ENCODE results near the gene TMEM240. TPM values are rescaled to one million over a fixed set of nuclear protein-coding genes. Genes with fewer than 3 reads are reported as not detected.

Gene TMEM240
- total and polyA plus RNA-seq, 9 of the 15 experiments (the other 6 are each of a cell fraction or from before 2014, with no cell fraction given) = 0.24 to 2.0 (median 0.69) TPM; not detected in 5

DNA sequence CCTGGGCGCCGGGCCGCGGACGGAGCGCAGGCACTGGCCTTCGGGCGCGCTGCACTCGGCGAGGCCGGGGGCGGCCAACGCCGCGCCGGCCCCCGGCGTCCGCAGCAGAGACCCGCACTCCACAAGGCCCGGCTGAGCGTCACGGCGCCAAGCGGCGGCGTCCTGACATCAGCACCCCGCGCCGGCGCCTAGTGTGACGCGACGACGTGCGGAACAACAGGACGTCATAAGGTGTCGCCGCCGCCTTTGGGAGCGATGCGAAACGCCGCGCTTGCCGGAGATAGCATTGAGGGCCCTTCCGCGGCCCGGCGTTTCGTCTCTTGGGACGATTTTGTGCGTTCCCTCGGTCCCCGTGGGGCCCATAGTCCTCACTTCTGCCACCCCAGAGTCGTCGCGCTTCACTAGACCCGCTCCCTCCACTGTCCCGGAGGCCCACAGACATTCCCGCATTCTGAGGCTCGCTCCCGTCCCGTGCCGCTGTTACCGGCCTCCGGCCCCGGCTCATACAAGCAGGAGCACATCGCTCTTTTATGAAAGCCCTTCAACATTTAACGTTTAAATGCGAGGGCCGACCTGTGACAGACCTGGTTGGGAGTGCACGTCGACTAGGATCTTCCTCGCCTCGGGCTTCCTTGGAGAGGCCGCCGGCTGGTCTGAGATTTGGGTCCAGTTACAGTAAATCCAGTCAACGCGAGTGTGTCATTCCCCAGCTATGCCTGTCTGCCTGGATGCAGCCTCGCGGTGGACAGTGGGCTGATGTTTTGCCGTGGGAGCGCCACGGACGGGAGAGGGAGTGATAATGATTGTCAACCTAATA, 34.5 kb upstream of the TMEM240 start, which contains the start of gene SSU72 (continued):
- TF ChIP-seq, protein P1, sequence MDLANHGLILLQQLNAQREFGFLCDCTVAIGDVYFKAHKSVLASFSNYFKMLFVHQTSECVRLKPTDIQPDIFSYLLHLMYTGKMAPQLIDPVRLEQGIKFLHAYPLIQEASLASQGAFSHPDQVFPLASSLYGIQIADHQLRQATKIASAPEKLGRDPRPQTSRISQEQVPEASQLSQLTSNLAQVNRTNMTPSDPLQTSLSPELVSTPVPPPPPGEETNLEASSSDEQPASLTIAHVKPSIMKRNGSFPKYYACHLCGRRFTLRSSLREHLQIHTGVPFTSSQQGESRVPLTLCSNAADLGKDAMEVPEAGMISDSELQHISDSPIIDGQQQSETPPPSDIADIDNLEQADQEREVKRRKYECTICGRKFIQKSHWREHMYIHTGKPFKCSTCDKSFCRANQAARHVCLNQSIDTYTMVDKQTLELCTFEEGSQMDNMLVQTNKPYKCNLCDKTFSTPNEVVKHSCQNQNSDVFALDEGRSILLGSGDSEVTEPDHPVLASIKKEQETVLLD (IDR thresholded peaks at IDR 0.05) = peak; percentile 92
- TF ChIP-seq ZNF140 (CRISPR knock-in tag; IDR thresholded peaks at IDR 0.05) (no peak), TAF7 (tag; IDR thresholded peaks at IDR 0.05) (peak; percentile 87), NCOA2 (IDR thresholded peaks at IDR 0.05; ENCODE audit: partially characterized antibody in 2 of 2) (no peak), PHTF2 (CRISPR knock-in tag; IDR thresholded peaks at IDR 0.05) (0 out of 2 replicates have a peak, but pooled peaks have one; percentile 50), SRSF3 (IDR thresholded peaks at IDR 0.05; ENCODE audit: insufficient read depth, low read length) (peak; percentile 86; the same call in 1 of the 2 replicates), FUS (optimal IDR thresholded peaks at IDR 0.05; ENCODE audit: low read depth, low read length) (no peak), ZNF79 (CRISPR knock-in tag; IDR thresholded peaks at IDR 0.05; ENCODE audit: low read depth) (0 out of 2 replicates have a peak, but pooled peaks have one; percentile 38), NCOR1 (IDR thresholded peaks at IDR 0.05) (0 out of 2 replicates have a peak, but pooled peaks have one; percentile 8), PHF20 (IDR thresholded peaks at IDR 0.05; ENCODE audit: partially characterized antibody) (peak; percentile 98), NELFE (IDR thresholded peaks at IDR 0.05; ENCODE audit: insufficient read depth, insufficient read length) (peak; percentile 33), RBM34 (IDR thresholded peaks at IDR 0.05; ENCODE audit: borderline replicate concordance, insufficient read depth, low read length) (no peak), HMG20A (CRISPR knock-in tag; conservative IDR thresholded peaks at IDR 0.05) (no peak)
- TF ChIP-seq, protein P2, sequence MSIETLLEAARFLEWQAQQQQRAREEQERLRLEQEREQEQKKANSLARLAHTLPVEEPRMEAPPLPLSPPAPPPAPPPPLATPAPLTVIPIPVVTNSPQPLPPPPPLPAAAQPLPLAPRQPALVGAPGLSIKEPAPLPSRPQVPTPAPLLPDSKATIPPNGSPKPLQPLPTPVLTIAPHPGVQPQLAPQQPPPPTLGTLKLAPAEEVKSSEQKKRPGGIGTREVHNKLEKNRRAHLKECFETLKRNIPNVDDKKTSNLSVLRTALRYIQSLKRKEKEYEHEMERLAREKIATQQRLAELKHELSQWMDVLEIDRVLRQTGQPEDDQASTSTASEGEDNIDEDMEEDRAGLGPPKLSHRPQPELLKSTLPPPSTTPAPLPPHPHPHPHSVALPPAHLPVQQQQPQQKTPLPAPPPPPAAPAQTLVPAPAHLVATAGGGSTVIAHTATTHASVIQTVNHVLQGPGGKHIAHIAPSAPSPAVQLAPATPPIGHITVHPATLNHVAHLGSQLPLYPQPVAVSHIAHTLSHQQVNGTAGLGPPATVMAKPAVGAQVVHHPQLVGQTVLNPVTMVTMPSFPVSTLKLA (conservative IDR thresholded peaks at IDR 0.05) = peak; percentile 66 to 91; a peak in 3 of 4 replicates
- TF ChIP-seq, protein P3, sequence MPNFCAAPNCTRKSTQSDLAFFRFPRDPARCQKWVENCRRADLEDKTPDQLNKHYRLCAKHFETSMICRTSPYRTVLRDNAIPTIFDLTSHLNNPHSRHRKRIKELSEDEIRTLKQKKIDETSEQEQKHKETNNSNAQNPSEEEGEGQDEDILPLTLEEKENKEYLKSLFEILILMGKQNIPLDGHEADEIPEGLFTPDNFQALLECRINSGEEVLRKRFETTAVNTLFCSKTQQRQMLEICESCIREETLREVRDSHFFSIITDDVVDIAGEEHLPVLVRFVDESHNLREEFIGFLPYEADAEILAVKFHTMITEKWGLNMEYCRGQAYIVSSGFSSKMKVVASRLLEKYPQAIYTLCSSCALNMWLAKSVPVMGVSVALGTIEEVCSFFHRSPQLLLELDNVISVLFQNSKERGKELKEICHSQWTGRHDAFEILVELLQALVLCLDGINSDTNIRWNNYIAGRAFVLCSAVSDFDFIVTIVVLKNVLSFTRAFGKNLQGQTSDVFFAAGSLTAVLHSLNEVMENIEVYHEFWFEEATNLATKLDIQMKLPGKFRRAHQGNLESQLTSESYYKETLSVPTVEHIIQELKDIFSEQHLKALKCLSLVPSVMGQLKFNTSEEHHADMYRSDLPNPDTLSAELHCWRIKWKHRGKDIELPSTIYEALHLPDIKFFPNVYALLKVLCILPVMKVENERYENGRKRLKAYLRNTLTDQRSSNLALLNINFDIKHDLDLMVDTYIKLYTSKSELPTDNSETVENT (CRISPR knock-in tag; IDR thresholded peaks at IDR 0.05) = peak; percentile 82
- TF ChIP-seq, protein P4, sequence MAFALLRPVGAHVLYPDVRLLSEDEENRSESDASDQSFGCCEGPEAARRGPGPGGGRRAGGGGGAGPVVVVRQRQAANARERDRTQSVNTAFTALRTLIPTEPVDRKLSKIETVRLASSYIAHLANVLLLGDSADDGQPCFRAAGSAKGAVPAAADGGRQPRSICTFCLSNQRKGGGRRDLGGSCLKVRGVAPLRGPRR (CRISPR knock-in tag; IDR thresholded peaks at IDR 0.05) = 0 out of 2 replicates have a peak, but pooled peaks have one; percentile 18
- TF ChIP-seq, protein P5, sequence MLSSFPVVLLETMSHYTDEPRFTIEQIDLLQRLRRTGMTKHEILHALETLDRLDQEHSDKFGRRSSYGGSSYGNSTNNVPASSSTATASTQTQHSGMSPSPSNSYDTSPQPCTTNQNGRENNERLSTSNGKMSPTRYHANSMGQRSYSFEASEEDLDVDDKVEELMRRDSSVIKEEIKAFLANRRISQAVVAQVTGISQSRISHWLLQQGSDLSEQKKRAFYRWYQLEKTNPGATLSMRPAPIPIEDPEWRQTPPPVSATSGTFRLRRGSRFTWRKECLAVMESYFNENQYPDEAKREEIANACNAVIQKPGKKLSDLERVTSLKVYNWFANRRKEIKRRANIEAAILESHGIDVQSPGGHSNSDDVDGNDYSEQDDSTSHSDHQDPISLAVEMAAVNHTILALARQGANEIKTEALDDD (IDR thresholded peaks at IDR 0.05) = no peak
